NOMO-1 treated with DMSO at 0.1 percent for 48 hours (cell line): ENCODE results near the gene SLC25A17.

ENCODE experiments used
- DNase-seq: peaks from one replicate; lab custom pipeline; 2025; ENCODE audit not compliant: unreplicated experiment; lab: John Stamatoyannopoulos, UW

The SLC25A17 gene

DNA sequence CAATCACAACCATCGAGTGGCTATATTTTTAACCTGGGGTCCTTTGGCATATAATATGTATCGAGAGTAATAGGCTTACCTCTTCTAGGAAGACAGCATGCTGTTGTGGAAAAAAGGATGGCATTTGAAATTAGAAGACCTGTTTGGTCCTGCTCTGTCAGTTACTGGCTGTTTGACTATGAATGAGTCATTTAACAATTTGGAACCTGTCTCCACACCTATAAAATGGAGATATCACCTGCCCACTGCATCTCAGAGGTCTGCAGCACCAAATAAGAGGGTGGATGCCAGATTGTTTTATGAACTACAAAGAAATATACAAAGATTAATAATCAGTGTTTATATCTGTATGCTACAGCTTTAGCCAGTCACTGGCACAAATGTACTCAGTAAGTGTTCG lies 60.8 kb downstream of the SLC25A17 start:
- DNase-seq, result no peak

DNA sequence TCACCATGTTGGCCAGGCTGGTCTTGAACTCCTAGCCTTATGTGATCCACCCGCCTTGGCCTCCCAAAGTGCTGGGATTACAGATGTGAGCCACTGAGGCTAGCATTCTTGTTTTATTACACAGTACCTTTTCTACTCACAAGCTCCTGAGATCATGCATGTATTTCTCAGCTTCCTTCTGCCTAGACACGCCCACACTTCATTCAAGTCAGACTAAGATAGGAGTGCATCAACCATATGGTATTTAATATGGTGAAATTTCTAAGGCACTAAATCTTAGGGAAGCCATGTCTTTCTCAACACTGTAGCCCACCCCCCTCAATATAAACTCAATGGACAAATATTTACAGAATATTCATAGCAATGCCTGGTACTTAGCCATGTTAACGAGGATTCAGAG lies 62.1 kb downstream of the SLC25A17 start:
- no peak for DNase-seq

DNA sequence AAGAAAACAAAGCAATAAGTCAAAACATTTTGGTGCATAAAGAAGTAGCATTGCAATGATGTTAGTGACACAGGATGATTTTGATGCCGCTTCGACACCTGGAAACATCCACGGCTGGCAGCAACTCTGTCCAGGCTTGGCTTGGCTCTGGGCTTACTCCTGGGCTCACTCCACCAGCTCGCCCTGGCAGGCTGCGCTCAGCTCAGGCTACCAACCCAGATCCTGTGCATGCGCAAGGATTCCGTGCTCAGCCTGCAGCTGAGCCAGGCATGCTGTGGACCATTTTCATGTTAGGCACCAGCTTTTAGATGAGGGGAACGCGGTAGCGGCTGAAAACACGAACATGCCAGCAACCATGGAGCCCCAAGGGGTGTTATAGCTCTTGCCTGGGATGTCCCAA lies 66.0 kb downstream of the SLC25A17 start:
- DNase-seq, result no peak

DNA sequence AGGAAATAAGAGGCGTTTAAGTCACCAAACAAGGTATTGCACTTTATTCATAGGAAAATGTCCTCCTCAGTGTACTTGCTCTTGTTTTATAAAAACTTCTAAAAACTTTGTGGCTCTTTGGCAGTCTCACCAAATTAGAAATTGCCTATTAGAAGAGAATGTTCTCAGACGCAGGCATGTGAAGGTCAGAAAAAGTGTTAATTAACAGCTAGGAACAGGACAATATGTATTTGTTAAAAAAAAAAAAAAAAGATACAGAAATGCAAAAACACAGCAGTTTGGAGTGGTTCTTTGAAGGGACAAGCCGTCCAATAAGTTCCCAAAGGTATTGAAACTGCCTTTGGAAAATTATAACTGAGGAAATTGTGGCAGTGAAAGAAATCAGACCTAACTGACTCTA lies 67.9 kb downstream of the SLC25A17 start:
- no peak for DNase-seq

DNA sequence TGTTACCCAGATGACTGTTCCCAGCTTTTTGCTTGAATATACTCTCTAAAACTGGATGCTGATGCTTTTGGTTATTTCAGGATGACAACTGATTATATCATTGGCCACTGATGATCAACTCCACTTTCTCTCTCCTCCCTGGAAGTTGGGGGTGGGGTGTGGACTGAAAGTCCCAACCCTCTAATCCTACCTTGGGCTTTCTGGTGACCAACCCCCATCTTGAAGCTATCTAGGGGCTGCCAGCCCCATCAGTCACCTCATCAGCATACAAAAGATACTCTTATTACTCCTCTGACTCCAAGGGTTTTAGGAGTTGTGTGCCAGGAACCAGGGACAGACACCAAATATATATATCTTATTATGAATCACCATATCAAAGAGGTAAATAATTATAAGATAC lies 69.3 kb downstream of the SLC25A17 start:
- DNase-seq, result no peak

DNA sequence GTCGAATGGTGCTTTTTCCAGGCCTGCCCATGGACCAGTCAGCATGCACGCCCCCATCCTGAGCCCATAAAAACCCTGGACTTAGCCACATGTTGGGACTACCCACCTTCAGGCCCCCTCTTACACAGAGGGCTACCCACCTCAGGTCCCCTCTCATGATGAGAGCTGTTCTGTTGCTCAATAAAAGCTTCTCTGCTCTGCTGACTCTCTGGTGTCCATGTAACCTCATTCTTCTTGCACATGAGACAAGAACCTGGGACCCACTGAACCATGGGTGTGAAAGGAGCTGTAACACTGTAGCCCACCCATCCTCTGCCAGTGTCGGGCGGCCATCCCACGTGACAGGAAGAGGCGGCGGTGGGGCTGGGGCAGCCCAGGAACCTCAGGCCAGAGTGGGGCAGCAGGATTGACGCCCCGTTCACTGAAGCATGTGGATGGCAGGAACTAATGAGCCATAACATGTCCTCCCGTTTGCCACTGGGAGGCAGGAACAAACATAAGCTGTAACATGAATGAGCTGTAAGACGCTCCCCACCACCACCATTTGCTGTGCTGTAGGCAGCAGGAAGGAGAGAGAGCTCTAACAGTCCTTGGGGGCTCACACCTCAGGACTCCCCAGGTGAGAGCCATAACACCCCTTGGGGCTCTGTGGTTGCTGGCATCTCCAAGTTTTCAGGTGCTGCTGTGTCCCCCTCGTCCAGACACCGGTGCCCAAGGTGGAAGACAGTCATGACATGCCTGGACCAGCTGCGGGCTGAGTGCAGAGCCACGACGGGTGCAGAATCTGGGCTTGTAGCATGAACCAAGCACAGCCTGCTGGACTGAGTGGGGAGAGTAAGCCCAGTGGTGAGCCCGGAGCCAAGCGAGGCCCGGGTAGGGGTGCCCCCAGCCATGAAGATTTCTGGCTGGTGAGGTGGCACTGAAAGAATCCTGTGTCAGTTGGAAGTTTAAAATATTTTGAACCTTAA lies 70.5 kb downstream of the SLC25A17 start:
- DNase-seq, result no peak

DNA sequence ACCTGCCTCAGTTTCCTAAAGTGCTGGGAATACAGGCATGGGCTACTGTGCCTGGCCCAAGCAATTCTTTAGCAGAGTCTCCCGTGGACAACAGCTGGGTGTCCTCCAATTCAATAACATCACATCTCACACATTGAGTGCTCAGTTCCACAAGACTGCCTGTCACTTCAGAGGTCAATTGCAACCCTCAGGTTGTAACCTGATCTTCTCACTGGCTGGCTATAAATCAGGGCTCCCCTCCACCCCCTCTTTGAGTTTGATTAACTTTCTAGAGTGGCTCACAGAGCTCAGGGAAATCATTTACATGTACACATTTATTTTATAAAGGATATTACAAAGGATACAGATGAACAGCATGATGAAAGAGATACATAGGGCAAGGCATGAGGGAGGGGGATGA lies 71.8 kb downstream of the SLC25A17 start:
- DNase-seq, result no peak

DNA sequence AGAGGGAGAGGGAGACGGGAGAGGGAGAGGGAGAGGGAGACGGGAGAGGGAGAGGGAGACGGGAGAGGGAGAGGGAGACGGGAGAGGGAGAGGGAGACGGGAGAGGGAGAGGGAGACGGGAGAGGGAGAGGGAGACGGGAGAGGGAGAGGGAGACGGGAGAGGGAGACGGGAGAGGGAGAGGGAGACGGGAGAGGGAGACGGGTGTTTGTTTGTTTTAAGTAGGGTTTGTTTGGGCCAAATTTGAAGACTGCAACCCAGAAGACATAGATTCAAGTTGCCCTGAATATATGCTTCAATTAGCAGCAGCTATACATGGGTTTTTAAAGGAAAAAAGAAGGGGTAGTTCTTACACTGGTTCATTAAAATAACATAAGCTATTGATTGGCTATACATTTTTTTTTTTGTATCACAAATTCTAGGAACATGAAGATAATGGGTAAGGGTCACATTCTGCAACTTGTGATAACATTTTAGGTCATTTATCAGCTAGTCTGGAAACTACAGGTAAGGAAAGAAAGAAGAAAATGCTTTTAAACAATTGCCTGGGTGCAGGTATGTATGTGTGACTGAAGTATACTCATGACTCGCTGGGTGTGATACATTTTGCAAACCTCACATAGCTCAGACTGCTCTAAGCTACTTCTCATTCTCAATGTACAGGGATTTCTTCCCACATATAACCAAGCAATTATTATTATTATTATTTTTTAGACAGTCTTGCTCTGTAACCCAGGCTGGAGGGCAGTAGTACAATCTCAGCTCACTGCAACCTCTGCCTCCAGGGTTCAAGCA lies 72.5 kb downstream of the SLC25A17 start:
- DNase-seq, result no peak

DNA sequence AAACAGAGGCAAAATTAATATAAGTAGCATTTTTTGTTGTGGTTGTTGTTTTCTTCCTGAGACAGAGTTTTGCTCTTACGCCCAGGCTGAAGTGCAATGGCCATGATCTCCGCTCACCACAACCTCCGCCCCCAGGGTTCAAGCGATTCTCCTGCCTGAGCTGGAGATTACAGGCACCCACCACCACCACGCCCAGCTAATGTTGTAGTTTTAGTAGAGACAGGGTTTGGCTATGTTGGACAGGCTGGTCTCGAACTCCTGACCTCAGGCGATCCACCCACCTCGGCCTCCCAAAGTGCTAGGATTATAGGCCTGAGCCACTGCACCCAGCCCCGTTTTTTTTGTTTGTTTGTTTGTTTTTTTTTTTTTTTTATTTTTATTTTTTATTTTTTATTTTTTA lies 75.4 kb downstream of the SLC25A17 start:
- no peak for DNase-seq

DNA sequence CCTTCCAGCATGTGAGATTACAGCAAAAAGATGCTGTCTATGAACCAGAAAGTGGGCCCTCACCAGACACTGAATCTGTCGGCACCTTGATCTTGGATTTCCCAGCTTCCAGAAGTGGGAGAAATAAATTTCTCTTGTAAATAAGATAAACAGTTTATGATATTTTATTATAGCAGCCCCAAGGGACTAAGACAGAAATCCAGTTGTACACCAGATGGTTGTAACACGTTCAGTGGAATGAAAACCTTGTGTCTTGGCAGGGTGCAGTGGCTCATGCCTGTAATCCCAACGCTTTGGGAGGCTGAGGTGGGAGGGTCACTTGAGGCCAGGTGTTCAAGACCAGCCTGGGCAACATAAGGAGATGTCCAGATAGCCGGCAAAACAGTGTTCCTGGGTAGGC lies 78.0 kb downstream of the SLC25A17 start:
- DNase-seq, result no peak

DNA sequence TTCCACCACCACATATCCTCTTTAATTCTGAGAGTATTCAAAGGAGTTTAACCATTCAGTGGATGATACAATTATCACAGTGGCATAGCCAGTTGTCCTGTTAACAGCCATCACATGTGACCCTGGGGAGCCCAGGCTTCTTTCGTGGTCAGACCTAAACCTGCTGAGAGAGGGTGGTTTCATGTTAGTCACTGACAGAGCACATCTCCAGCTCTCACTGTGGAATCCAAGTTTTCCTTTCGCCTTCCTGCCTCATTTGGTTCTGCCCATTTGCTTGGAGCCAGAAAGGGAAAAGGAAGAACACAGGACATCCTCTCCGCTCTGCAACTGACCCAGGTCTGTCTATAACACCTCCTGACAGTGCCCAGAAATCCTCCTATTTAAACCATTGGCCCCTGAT lies 79.4 kb downstream of the SLC25A17 start:
- no peak for DNase-seq

DNA sequence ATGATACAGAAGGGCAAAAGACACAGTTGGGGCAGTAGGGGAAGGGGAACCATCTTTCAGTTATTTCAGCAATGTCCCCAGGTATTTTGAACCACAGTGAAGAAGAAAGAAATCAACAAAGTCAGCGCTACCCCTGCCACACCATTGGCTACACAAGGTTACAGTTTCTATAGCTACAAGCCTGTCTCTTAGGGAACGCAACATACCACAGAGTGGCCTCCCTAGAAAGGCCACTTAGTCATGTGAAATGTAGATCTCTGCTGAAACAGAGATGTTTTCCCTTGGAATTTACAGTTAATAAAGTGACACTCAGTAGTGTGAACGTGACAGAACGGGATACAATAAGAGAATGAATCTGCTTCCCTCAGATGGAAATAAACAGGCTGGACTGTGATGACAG lies 85.2 kb downstream of the SLC25A17 start:
- DNase-seq, result no peak

DNA sequence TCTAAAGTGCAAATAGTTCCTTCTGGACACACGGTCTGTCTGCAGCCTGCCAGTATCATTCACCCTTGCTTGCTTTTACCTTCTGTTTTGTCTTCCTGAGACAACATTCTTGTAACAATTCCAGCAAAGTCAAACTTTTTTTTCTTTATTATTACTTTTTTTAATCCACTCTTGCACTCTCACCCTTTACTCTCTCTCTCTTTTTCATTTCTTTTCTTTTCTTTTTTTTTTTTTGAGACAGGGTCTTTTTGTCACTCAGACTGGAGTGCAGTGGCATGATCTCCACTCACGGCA lies 86.2 kb downstream of the SLC25A17 start:
- DNase-seq, result no peak

DNA sequence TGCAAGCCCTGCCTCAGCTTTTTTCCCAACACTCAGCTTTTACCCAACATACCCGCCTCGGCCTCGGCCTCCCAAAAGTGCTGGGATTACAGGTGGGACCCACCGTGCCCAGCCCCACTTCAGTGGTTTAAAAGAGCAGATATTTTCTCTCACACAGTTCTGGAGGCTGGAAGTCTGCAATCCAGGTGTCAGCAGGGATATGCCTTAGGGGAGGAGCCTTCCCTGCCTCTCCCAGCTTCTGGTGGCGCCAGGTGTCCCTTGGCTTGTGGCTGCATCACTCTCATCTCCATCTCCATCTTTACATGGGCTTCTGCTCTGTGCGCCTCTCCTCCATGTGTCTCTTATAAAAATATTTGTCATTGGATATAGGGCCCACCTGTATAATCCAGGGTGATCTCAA lies 89.9 kb downstream of the SLC25A17 start:
- no peak for DNase-seq

DNA sequence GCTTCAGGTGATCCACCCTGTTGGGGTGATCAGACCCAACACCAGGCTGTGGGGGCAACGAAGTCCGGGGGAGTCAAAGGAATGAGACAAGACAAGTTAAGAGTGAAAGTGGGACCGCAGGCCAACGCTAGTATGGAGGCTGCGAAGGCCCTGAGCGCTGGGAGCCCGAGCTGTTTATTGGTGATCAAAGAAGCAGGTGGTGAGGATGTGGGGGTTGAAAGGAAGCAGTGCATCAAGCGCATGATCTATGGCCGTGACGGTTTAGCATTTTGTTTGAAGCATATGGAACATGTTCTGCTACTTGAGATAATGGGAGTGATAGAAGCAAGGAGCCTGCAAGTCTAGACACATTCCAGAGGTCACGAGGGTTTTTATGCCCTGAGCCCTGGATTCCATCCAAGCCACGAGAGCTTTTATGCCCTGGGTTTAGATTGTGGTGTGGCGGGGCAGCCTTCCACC lies 90.4 kb downstream of the SLC25A17 start:
- DNase-seq, result no peak

DNA sequence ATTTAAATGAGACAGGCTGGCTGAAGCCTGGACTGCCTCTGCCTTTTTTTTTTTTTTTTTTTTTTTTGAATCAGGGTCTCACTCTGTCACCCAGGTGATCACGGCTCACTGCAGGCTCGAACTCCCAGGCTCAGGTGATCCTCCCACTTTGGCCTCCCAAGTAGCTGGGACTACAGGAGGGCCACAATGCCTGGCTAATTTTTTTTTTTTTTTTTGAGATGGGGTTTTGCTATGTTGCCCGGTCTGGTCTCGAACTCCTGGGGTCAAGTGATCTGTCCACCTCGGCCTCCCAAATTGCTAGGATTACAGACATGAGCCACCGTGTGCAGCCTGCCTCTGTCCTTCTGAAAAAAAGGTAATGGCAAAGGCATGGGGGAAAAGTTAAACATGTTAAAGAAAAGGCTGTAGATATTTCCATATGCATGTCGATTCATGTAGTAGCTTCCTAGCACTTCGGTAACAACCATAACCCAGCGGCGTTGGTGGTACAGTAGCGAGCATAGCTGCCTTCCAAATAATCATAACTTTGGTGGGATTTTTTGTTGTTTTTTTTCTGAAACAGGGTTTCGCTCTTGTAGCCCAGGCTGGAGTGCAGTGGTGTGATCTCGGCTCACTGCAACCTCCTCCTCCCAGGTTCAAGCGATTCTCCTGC lies 91.1 kb downstream of the SLC25A17 start:
- no peak for DNase-seq

DNA sequence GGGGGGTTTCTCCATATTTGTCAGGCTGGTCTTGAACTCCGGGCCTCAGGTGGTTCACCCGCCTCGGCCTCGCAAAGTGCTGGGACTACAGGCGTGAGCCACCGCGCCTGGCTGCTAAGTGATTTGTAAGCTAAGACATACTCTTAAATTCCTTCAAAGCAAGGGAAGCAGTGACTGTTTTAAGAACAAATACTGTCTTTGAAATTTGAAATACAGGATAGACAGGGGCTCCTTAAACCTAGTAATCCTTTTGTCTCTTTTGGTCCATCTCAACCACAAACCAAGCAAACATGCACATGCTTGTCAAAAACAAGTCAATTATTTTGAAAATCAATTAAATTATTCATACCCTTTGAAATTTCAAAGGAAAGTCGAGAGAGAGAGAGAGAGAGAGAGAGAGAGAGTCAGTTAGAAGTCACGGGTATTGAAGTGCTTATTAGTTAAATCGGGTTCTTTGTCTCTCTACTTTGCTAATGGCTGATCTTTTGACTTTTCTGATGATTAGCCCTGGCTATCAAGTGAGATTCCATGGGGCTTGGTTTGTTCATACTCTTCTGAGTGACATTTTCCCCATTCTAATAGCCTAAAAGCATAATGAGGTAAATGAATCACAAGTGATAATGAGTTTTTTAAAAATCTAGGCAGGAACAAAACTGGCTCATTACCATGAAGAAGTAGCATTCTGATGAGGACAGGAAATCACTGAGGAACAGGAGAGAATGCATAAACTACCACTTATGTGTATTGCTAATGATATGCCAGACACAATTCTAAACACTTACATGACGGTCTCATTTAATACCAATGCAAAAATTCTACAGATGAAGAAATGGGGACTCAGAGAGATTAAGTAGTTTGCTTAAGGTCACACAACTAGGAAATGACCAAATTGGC lies 91.8 kb downstream of the SLC25A17 start:
- no peak for DNase-seq

DNA sequence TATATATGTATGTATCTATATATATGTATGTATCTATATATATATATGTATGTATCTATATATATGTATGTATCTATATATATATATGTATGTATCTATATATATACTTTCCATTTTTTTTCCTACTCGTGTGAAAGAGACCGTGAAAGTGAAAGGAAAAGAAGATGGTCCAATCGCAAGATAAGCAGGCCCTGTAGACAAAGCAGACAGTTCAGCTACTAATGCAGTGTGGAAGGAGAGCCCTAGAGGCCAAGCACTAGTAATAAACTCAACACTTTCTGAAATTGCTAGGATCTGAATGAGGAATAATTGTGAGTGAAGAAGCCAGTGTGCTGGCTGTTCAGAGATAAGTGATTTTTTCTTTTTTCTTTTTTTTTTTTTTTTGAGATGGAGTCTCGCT lies 92.6 kb downstream of the SLC25A17 start:
- DNase-seq, result peak; percentile 22

DNA sequence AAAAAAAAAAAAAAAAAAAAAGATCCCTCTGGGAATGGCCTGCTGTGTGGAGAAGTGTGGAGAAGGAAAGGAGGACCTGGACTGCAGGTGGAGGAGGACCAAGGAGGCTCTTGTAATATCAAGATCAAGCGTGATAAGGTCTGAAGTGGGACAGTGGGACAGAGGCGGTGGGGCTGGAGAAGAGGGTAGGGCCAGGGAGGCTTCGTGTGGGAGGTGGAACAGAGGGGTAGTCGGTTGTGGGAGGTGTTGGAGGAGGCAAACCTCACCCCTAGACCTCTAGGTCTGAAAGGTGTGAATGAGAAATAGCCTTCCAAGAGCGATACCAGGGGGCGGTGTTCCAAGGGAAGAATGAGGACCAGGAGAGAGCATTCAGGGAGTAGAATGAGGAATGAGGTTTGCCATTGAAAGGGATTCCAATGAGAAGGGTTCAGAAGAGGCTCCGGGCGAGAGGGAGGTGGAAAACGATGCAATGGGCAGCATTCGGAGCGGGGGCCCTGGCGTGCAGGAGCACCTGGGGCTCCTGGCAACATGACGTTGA lies 95.7 kb downstream of the SLC25A17 start:
- no peak for DNase-seq

DNA sequence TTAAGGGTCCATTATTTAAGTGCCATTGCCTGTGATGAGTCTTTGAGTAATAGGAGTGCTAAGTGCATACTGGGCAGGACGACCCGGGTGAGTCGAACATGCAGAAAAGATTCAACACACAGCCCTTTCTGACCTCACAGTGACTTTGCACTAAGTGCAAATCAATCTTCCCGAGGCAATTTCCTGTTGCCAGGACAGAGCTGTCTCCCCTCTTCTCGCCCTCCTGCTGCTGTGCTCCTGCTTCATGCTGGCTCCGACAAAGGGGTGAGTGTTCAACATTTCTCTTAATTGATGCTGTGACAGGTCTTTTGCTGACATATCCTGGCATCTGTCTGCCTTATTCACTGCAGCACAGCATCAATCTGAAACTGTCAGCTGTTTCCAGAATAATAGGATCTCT lies 97.9 kb downstream of the SLC25A17 start:
- peak; percentile 10 for DNase-seq
